GM19238 (cell line): ENCODE data around the gene SLC6A14.

Experiments used
- DNase-seq: peaks from one replicate; pipeline ENCODE4 v3.0.0; 2011; ENCODE audit warnings: low spot score; ENCODE audit not compliant: insufficient read length

SLC6A14 gene, protein sequence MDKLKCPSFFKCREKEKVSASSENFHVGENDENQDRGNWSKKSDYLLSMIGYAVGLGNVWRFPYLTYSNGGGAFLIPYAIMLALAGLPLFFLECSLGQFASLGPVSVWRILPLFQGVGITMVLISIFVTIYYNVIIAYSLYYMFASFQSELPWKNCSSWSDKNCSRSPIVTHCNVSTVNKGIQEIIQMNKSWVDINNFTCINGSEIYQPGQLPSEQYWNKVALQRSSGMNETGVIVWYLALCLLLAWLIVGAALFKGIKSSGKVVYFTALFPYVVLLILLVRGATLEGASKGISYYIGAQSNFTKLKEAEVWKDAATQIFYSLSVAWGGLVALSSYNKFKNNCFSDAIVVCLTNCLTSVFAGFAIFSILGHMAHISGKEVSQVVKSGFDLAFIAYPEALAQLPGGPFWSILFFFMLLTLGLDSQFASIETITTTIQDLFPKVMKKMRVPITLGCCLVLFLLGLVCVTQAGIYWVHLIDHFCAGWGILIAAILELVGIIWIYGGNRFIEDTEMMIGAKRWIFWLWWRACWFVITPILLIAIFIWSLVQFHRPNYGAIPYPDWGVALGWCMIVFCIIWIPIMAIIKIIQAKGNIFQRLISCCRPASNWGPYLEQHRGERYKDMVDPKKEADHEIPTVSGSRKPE

GRCh38 chrX:116436358-116436816, at the start of gene SLC6A14:
Gene SLC6A14 (plus strand): TSS chrX:116436606. CDS start chrX:116436710, 104 bp downstream.
- DNase-seq: no peak

DNA sequence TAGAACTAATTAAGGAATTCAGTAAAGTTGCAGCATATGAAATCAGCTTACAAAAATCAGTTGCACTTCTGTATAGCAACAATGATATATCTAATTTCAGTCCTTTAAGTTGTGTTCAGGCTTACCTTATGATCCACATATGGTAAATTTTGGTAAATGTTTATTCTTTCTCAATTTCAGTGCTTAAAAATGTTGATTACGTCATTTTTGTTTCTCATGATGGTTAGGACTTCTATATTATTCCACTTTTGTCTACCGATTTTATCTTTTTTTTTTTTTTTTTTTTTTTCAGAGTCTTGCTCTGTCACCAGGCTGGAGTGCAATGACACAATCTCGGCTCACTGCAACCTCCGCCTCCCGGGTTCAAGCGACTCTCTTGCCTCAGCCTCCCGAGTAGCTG, 40.7 kb upstream of the SLC6A14 start:
- no peak for DNase-seq

DNA sequence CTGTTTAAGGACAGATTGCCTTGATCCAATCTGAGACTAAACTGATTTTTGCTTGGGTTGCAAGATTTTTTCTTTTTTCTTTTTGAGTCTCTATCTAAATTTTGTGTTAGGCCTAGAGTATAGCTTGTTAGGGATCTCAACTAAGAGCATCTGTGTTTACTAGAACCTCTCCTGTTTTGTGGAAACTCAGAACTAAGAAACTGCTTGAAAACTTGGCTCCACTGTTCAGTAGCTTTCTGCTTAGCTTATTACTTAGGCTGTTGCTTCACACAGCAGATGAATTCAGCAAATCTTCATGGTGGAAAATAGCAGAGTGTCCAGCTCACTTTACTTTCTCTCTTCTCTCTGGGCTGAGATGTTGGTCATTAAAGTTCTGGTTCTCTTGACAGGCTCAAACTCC, 36.7 kb upstream of the SLC6A14 start:
- no peak for DNase-seq

DNA sequence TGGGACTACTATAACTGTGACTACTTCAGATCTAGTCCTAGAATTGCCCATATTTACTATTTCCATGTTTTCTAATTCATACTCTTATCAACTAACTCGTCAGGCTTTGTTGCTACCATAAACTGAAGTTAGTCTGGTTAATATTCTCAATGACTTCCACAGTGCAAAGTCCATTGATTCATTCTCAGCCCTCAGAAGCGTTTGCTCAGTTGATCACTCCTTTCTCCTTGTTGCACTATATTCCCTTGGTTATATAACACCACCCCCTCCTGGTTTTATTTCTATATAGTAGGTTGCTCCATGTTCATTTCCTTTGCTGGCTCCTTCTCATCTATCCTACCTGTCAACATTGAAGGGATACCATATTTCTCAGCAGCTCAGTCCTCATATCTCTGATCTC, 27.2 kb upstream of the SLC6A14 start:
- no peak for DNase-seq

- no peak for DNase-seq
Measured at GRCh38 chrX:116413273-116413672, 23.1 kb upstream of the SLC6A14 start.

GRCh38 chrX:116417214-116417613, 19.2 kb upstream of the SLC6A14 start:
- no peak for DNase-seq

GRCh38 chrX:116417968-116418367, 18.4 kb upstream of the SLC6A14 start:
- DNase-seq: no peak

DNA sequence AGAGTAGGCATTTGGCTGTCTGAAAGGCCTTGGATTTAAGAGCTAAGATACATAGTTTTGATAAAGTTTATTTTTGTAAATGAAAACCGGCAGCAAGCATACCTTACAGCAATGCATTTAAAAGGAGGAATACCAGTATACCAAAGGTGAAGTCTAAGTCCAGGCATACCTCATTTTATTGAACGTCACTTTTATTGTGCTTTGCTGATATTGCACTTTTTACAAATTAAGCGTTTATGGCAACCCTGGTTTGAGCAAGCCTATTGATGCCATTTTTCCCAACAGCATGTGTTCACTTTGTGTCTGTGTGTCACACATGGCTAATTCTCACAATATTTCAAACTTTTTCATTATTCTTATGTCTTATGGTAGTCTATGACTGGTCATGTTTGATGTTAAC, 8.4 kb upstream of the SLC6A14 start:
- DNase-seq: no peak

DNA sequence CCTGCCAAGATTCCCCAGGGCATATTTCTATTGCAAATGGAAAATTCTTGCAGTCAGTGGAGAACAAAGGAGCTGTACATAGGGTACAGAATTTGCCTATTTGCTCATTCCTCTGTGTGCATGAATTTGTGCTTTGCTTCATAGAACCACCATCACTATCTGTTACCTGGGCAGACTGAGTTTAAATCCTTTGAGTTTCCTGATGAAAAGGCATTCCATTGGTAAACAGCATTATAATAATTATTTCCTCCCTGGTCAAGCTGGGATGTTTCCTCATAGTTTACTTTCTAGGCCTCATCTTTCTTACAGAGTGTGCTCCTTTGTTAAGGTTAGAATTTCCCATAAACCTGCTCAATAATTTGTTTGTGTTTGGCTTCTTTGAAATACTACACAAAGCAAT, 809 bp upstream of the SLC6A14 start:
- DNase-seq: no peak

DNA sequence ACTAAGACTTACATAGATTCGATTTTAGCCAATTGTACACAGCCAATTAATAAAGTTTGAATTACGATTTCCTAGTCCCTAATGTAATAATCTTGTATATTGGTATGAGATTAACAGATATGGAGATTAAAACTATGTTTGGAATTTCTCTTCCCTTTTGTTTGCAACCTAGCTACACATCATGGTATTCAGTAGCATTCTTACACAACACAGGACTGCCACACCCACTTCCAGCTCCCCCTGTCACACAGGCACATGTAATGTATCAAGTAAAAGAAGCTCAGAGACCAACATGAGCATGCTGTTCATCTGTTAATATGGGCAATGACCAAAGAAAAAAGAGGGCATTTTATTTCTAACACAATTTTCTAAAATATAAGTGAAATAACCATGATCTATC, 12.8 kb downstream of the SLC6A14 start:
- no peak for DNase-seq

- no peak for DNase-seq
Measured at GRCh38 chrX:116462822-116463221, 26.4 kb downstream of the SLC6A14 start, which contains the start of gene CT83. Gene CT83 (minus strand): TSS chrX:116462976. CDS start chrX:116462856, 120 bp downstream.

GRCh38 chrX:116480059-116480458, 43.7 kb downstream of the SLC6A14 start:
- no peak for DNase-seq

DNA sequence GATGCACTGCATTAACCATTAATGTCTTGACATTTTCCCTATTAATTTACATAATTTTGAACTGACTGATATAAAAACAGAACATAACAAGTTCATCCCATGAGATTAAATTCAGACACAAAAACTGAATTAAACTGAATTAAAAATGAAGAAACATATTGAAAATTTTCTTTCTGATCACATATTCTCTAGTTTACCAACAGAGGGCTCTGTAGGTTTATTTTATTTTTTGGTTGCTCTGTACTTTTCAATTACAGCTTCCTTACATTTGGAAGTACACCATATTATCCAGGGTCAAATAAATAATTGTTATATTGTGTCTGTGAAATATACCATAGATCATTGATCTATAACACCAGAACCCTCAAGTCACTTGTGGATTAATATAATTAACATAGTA, 53.7 kb downstream of the SLC6A14 start:
- DNase-seq: no peak

DNA sequence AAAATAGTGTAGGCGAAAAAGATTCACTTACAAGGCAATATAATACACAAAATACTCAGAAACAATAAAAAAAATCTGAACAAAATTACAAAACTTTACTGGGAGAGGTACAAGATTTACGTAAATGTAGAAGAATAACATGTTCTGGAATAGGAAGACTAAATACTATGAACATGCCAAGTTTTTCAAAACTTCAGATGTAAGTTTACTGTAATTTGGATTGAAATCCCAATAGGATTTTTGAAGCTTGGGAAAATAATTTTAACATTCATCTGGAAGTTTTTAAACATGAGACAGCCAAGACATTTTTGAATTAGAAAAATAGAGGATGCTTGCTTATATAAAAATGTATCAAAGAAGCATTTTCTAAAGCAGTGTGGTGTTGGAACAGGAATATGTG, 56.9 kb downstream of the SLC6A14 start:
- no peak for DNase-seq

DNA sequence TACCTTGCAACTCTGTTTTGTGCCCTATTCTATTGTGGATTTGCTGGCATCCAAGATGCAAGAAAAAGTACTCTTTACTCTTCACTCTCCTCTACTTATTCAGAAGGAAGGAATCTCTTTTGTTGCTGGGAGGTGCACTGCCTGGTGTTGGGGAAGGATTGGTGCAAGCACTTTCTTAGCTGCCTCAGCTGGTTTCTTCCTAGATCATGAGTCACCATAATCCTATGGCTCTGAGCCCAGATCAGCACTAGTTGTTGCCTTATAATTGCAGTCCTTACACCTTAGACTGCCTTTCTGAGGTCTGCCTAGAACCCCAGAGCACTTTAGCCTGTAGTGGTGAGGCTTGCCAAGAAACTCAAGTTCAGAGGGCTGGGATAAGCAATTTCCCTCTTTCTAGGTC, 63.4 kb downstream of the SLC6A14 start:
- DNase-seq: no peak
